Dendritic cell treated with granulocyte-macrophage colony-stimulating factor and Interleukin-4, amounts not matched to agents 40 ng/mL and 50 ng/mL, for 4 days (primary cell): ENCODE data around the gene MOB1B.

Experiments used
- H3K27ac Mint-ChIP-seq: one replicate; pipeline ENCODE4 v1.8.0; 2022; ENCODE audit warnings: mild to moderate bottlenecking, mixed read lengths
- H3K27me3 Mint-ChIP-seq: one replicate; pipeline ENCODE4 v1.8.0; 2022; ENCODE audit warnings: mild to moderate bottlenecking, mixed read lengths
- H3K36me3 Mint-ChIP-seq: one replicate; pipeline ENCODE4 v1.8.0; 2022; ENCODE audit warnings: low read depth, mixed read lengths
- H3K4me1 Mint-ChIP-seq: one replicate; pipeline ENCODE4 v1.8.0; 2022; ENCODE audit warnings: low read depth, mixed read lengths
- H3K4me3 Mint-ChIP-seq: one replicate; pipeline ENCODE4 v1.8.0; 2022; ENCODE audit warnings: mild to moderate bottlenecking, moderate library complexity, mixed read lengths
- H3K9me3 Mint-ChIP-seq: one replicate; pipeline ENCODE4 v1.8.0; 2022; ENCODE audit warnings: mixed read lengths
- intact Hi-C: fragments of 100-400 bp; cut with micrococcal nuclease; formaldehyde crosslinking; loops from one replicate; pipeline ENCODE4 v1.15.0; 2022

The MOB1B gene

DNA sequence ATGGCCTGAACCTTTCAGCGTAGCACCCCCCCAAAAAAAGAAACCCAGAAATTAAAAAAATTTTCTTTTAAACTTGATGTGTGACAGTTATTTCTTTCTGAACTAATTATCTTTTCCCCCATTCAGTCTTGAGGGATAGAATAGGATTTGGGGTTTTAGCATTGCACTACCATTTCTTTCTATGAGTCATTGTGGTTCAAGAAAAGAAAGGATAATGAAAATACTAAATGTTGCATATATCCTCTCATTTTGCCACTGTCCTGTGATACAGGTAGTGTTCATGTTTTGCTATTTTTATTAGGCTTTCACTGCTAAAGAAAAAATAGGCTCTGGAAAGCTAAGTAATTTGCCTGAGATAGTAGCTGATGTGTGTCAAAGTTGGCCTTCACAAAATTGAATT, 51.9 kb downstream of the MOB1B start:
- H3K27ac Mint-ChIP-seq, result peak overlapping the region; percentile 90
- peaks cover 53% of the 10 kb centered on the region for H3K4me1 Mint-ChIP-seq
- no peaks in the 10 kb centered on the region for H3K36me3 Mint-ChIP-seq
- no peaks in the 10 kb centered on the region for H3K27me3 Mint-ChIP-seq
- no peak overlapping the region for H3K4me3 Mint-ChIP-seq
- intact Hi-C loops, result no loop called here
- H3K9me3 Mint-ChIP-seq, result no peaks in the 10 kb centered on the region

- Mint-ChIP-seq H3K36me3 (peaks cover 11% of the 10 kb centered on the region), H3K27me3 (no peaks in the 10 kb centered on the region), H3K9me3 (no peaks in the 10 kb centered on the region), H3K4me1 (peaks cover 34% of the 10 kb centered on the region), H3K27ac (peak overlapping the region; percentile 25), H3K4me3 (no peak overlapping the region)
- intact Hi-C loops, result no loop called here
These were observed 54.5 kb downstream of the MOB1B start for GRCh38 chr4:70956549-70957210.

GRCh38 chr4:70958681-70959080, 56.5 kb downstream of the MOB1B start:
- Mint-ChIP-seq H3K4me3 (no peak overlapping the region), H3K27ac (no peak overlapping the region), H3K27me3 (no peaks in the 10 kb centered on the region), H3K36me3 (peaks cover 22% of the 10 kb centered on the region), H3K9me3 (no peaks in the 10 kb centered on the region), H3K4me1 (peaks cover 23% of the 10 kb centered on the region)
- intact Hi-C loops, result no loop called here

DNA sequence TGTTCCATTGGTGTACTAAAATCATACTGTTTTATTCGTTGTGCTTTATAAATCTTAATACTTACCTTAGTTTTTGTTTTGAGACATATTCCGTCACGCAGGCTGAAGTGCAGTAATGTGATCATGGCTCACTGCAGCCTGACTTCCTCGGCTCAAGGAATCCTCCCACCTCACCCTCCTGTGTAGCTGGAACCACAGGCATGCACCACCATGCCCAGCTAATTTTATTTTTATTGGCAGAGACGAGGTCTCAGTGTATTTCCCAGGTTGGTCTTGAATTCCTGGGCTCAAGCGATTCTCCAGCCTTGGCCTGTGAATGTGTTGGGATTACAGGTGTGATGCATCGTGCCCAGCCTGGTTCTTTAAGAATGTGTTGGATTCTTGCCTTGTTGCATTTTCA, 66.9 kb downstream of the MOB1B start:
- intact Hi-C loops, result no loop called here
- Mint-ChIP-seq H3K36me3 (peaks cover 42% of the 10 kb centered on the region), H3K9me3 (no peaks in the 10 kb centered on the region), H3K4me1 (peaks cover 24% of the 10 kb centered on the region), H3K27me3 (no peaks in the 10 kb centered on the region), H3K4me3 (no peak overlapping the region), H3K27ac (no peak overlapping the region)

GRCh38 chr4:70976252-70976651, 74.1 kb downstream of the MOB1B start:
- peaks cover 38% of the 10 kb centered on the region for H3K4me1 Mint-ChIP-seq
- intact Hi-C loops, result no loop called here
- no peaks in the 10 kb centered on the region for H3K9me3 Mint-ChIP-seq
- no peak overlapping the region for H3K4me3 Mint-ChIP-seq
- no peaks in the 10 kb centered on the region for H3K27me3 Mint-ChIP-seq
- peak overlapping the region; percentile 46 for H3K27ac Mint-ChIP-seq
- peaks cover 59% of the 10 kb centered on the region for H3K36me3 Mint-ChIP-seq

GRCh38 chr4:70979445-70980008, 77.4 kb downstream of the MOB1B start:
- Mint-ChIP-seq H3K9me3 (no peaks in the 10 kb centered on the region), H3K27me3 (no peaks in the 10 kb centered on the region), H3K4me3 (no peak overlapping the region), H3K36me3 (peaks cover 60% of the 10 kb centered on the region), H3K27ac (peak overlapping the region; percentile 72), H3K4me1 (peaks cover 23% of the 10 kb centered on the region)
- intact Hi-C loops, result no loop called here

DNA sequence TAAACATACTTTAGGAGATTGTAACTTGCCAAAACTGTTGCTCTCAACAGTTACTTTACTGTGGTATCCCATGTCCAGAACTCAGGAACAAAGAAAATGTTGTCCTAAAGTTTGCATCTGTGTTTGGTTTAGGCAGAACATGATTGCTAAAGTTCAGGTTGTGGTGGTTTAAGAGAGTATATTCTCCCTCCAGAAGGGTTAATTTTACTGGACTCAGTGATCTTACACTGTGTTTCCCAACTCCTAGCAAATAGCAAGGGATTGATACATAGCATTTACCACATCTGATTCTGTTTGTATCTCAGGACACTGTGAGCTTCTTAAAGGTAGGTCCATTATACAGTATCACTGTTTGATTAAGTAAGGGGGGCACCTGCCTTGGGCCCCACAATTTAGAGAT, 78.0 kb downstream of the MOB1B start:
- H3K27me3 Mint-ChIP-seq, result no peaks in the 10 kb centered on the region
- no peak overlapping the region for H3K4me3 Mint-ChIP-seq
- H3K36me3 Mint-ChIP-seq, result peaks cover 59% of the 10 kb centered on the region
- peak overlapping the region; percentile 72 for H3K27ac Mint-ChIP-seq
- H3K9me3 Mint-ChIP-seq, result no peaks in the 10 kb centered on the region
- intact Hi-C loops, result no loop called here
- peaks cover 18% of the 10 kb centered on the region for H3K4me1 Mint-ChIP-seq

GRCh38 chr4:70984106-70984505, 81.9 kb downstream of the MOB1B start:
- peaks cover 11% of the 10 kb centered on the region for H3K4me1 Mint-ChIP-seq
- H3K27ac Mint-ChIP-seq, result no peak overlapping the region
- no peak overlapping the region for H3K4me3 Mint-ChIP-seq
- intact Hi-C loops, result no loop called here
- H3K36me3 Mint-ChIP-seq, result peaks cover 34% of the 10 kb centered on the region
- H3K27me3 Mint-ChIP-seq, result no peaks in the 10 kb centered on the region
- no peaks in the 10 kb centered on the region for H3K9me3 Mint-ChIP-seq

GRCh38 chr4:70984589-70984988, 82.4 kb downstream of the MOB1B start:
- no peaks in the 10 kb centered on the region for H3K9me3 Mint-ChIP-seq
- no peaks in the 10 kb centered on the region for H3K27me3 Mint-ChIP-seq

DNA sequence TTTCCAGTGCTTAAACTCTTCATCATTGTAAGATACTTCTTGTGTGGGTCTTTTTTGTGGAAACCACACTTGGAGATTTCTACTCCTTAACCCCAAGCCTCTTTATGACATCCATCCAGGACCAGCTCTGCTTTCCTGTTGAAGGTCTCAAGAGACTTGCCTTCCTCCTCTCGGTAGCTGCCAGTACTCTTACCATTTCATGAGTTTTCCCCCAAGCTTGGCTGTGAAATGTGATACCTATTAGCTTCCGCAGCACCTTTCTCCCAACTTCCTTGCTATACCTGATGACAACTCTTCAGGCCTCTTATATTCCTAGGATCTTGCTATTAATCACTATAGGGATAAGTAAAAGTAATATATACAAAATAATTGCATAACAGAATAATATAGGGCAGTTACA, 89.4 kb downstream of the MOB1B start:
- H3K4me3 Mint-ChIP-seq, result no peak overlapping the region
- peaks cover 13% of the 10 kb centered on the region for H3K36me3 Mint-ChIP-seq
- intact Hi-C loops, result loop anchor here (5.0 kb wide), 4 partner anchors 44 to 304 kb away; partner anchors contain the start of genes GRSF1, MOB1B and UTP3
- no peaks in the 10 kb centered on the region for H3K27me3 Mint-ChIP-seq
- peaks cover 23% of the 10 kb centered on the region for H3K4me1 Mint-ChIP-seq
- H3K27ac Mint-ChIP-seq, result peak overlapping the region; percentile 7
- no peaks in the 10 kb centered on the region for H3K9me3 Mint-ChIP-seq

More at GRCh38 chr4:70984589-70984988, 82.4 kb downstream of the MOB1B start:
- Mint-ChIP-seq H3K27ac (no peak overlapping the region), H3K4me1 (peaks cover 7% of the 10 kb centered on the region), H3K36me3 (peaks cover 29% of the 10 kb centered on the region), H3K4me3 (no peak overlapping the region)
- intact Hi-C loops, result no loop called here

GRCh38 chr4:70992391-70992881, 90.3 kb downstream of the MOB1B start:
- H3K4me3 Mint-ChIP-seq, result peak overlapping the region; percentile 97
- H3K27me3 Mint-ChIP-seq, result no peaks in the 10 kb centered on the region
- peaks cover 13% of the 10 kb centered on the region for H3K36me3 Mint-ChIP-seq
- no peaks in the 10 kb centered on the region for H3K9me3 Mint-ChIP-seq
- peaks cover 31% of the 10 kb centered on the region for H3K4me1 Mint-ChIP-seq
- intact Hi-C loops, result loop anchor here (5.0 kb wide), 4 partner anchors 45 to 305 kb away; partner anchors contain the start of genes GRSF1, MOB1B and UTP3
- H3K27ac Mint-ChIP-seq, result peak overlapping the region; percentile 7

- Mint-ChIP-seq H3K4me3 (peak within 1 kb of the TSS; percentile 97), H3K27me3 (no peaks in the 10 kb centered on the region), H3K4me1 (peaks cover 34% of the 10 kb centered on the region), H3K9me3 (no peaks in the 10 kb centered on the region), H3K27ac (peak within 1 kb of the TSS; percentile 90), H3K36me3 (peaks cover 17% of the 10 kb centered on the region)
- intact Hi-C loops, result loop anchor here (5.0 kb wide), 4 partner anchors 46 to 306 kb away; partner anchors contain the start of genes GRSF1, MOB1B and UTP3
These were observed 91.3 kb downstream of the MOB1B start, which contains the start of gene DCK for GRCh38 chr4:70993181-70994068. Gene DCK, plus strand, starts transcription at chr4:70993649. Its CDS starts 187 bp downstream, at chr4:70993836.

GRCh38 chr4:70994069-70994366, 91.8 kb downstream of the MOB1B start:
- no peaks in the 10 kb centered on the region for H3K9me3 Mint-ChIP-seq
- peaks cover 23% of the 10 kb centered on the region for H3K36me3 Mint-ChIP-seq
- no peaks in the 10 kb centered on the region for H3K27me3 Mint-ChIP-seq
- peak overlapping the region; percentile 90 for H3K27ac Mint-ChIP-seq
- H3K4me3 Mint-ChIP-seq, result peak overlapping the region; percentile 97
- H3K4me1 Mint-ChIP-seq, result peaks cover 34% of the 10 kb centered on the region
- intact Hi-C loops, result loop anchor here (5.0 kb wide), 4 partner anchors 47 to 307 kb away; partner anchors contain the start of genes GRSF1, MOB1B and UTP3
